HG03175 (cell line): ENCODE measurements around the gene EPN2.
"Not testable (repeated sequence)": the region's sequence is repeated elsewhere in the genome, so short reads cannot be mapped to it uniquely, and the experiment has no call there.

ENCODE experiments used
- ATAC-seq: cut with Tn5 transposase; IDR thresholded peaks from one replicate; pipeline ENCODE4 v1.9.1; 2021; ENCODE audit warnings: mild to moderate bottlenecking, moderate library complexity; ENCODE audit not compliant: unreplicated experiment

EPN2 gene

DNA sequence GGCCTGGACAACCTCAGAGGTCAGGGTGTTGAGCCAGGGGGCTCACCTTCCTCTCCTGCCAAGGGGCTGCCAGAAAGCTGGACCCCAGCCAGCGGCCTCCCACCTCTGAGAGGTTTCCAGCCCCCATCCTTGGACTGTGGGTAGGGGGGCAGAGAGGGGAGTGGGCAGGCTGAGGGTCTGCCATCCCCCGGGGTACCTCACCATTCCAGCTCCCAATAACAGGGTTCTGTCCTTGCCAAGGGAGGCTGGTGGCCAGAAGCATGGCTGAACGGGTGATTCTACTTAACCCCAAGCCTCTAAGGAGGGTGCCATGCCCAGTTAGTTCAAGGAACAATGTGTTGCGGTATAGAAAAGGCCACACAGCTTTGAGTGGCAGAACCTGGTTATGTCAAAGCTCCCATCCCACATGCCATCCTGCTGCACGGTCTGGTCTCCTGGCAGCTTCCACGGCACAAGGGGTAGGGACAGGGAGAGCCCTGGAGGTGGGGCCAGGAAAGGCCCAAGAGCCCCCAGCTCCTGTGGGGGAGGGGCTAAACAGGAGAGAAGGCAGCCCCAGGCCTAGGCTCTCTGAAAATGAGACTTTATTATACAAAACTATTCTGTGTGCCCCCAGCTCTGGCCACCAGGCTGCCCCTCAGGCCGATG lies 105.6 kb downstream of the EPN2 start:
- ATAC-seq = no peak

DNA sequence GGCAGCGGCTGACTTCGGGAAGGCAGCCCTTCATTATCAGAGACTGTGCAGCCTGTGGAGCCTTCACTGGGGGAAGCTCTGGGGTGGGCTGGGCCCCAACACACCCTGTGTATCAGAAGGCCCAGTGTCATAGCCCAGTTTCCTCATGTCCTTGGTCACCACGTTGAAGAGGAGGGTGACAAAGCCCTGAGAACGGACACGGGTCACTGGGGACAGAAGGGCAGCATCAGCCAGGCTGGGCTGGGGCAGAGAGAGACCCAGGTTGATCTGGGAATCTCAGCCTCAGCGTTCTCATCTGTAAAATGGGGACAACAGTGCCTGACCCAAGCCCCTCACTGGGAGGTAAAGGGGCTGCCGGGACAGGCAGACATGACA lies 106.1 kb downstream of the EPN2 start:
- ATAC-seq = no peak

DNA sequence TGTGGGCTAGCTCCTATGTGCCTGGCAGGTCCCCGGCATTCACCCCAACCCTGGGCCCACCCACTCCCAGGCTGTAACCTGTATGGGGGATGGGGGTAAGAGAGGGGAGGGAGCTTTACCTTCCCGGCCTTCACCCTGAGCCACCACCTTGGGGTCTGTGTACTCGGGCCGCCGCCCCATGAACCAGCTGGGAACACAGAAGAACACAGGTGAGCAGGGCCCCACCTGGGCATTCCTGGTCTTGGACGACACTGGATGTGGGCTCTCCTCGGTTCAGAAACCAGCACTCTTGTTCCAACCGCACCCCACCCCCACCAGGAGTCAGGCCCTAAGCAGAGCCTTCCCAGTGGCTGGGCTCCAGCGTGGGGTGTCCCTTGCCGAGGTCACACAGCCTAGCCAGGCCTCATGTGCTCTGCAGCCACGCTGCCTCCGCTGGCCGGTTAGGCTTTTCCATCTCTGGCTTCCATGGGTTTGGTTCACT lies 106.5 kb downstream of the EPN2 start:
- no peak for ATAC-seq

DNA sequence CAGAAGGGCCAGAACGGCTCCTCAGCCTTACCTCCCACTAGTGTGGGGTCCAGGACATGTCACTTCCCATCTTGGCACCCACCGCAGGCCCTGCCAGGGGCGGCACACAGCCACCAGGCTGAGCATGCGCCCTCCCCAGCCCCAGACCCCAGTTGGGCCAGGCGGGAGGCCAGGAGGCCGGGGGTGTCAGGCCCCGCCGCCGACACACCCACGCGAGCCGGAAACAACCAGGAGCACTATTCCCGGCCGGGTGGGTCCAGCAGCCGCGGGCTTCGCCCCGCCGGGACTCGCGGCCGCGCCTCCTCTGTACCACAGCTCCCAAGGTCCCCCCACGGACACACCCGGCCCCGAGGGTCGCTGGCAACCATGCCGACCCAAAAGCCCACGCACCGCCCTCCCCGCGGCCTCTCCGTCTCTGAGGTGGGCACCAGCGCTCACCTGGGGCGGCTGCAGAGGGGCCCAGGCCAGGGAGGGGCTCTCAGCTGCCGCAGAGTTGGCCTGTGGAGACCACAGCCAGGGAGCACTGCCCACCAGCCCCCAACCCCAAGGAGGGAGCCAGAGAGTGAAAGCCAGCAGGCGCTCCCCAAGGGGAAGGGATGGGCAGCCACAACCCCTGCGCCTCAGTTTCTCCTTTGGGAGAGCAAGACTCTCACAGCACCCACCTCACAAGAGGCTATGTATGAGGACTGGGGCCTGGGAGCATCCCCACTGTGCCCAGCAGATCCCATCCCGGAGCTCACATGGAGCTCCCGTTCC lies 107.3 kb downstream of the EPN2 start:
- no peak for ATAC-seq

- ATAC-seq = no peak
Observed at GRCh38 chr17:19345067-19345460, 107.9 kb downstream of the EPN2 start.

- no peak for ATAC-seq
Observed at GRCh38 chr17:19345486-19346350, 108.6 kb downstream of the EPN2 start.

GRCh38 chr17:19346351-19347255 lies 109.4 kb downstream of the EPN2 start:
- ATAC-seq = no peak

- no peak for ATAC-seq
Observed at GRCh38 chr17:19347323-19348080, 110.3 kb downstream of the EPN2 start.

- no peak for ATAC-seq
Observed at GRCh38 chr17:19348081-19348650, 111.0 kb downstream of the EPN2 start.

DNA sequence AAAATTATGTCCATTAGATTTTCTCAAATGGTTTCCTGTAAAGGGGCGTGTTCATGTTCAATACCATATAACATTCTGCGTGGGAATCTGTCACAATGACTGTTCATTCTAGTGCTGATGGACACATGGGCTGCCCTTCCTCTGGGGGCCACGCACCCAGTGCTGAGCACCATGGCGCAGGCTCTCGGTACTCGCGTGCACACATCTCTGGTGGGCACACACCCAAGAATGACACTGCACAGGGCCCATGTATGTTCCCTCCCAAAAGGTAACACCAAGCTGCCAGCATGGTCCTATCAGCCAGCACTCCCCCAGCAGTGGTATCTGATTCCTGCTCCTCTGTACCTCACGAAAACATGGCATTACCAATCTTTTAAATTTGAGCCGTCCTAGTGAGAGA lies 111.6 kb downstream of the EPN2 start:
- ATAC-seq = no peak

GRCh38 chr17:19353401-19353800 lies 116.2 kb downstream of the EPN2 start:
- not testable (repeated sequence) for ATAC-seq

DNA sequence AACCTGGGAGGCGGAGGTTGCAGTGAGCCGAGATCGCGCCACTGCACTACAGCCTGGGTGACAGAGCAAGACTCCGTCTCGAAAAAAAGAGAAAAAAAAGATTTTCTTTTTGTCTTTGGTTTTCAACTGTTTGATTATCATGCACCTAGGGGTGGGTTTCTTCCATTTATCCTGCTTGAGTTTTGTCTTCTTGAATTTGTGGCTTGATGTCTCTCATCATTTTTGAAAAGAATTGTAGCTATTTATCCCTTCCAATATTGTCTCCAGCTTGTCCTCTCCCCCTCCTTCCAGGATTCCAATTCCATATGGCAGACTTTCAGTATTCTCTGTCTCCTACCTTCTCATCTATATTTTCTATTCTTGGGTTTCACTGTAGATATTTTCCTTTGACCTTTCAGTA lies 117.6 kb downstream of the EPN2 start:
- no peak for ATAC-seq

- ATAC-seq = no peak
Observed at GRCh38 chr17:19357351-19357750, 120.2 kb downstream of the EPN2 start.

GRCh38 chr17:19357761-19358160 lies 120.6 kb downstream of the EPN2 start:
- ATAC-seq = no peak

GRCh38 chr17:19359151-19359550 lies 122.0 kb downstream of the EPN2 start:
- ATAC-seq = no peak

GRCh38 chr17:19359856-19360255 lies 122.7 kb downstream of the EPN2 start:
- no peak for ATAC-seq

- ATAC-seq = no peak
Observed at GRCh38 chr17:19360772-19361171, 123.6 kb downstream of the EPN2 start.

- no peak for ATAC-seq
Observed at GRCh38 chr17:19361326-19361725, 124.2 kb downstream of the EPN2 start.

DNA sequence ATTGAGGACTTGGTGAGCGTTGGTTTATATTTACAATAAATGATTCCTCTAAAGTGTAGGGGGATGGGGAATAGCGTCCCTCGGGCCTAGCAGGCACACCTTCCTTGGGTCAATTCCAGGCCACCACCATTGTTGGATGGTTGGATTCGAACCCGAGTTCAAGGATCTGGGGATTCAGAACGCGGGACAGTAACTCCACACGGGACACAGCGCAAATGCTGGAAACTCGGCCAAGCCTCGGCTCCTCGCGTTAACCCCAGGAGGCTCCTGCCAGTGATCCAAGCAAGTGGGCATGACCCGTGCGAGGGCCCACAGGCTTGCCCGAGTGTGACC lies 124.7 kb downstream of the EPN2 start:
- no peak for ATAC-seq
